PC-3 (cell line): ENCODE measurements around the gene SDK2. TPM values are rescaled to one million over a fixed set of nuclear protein-coding genes. Genes with fewer than 3 reads are reported as not detected.

ENCODE experiments used
- ATAC-seq: fragments of 200-7000 bp; cut with Tn5 transposase; 2 replicates; pipeline ENCODE4 v1.9.1; 2020; ENCODE audit warnings: mild to moderate bottlenecking, moderate library complexity
- BruUV-seq: library from RNA; stranded (reverse); fragments of 400-500 nt; replicated peaks from 2 replicates; lab custom pipeline; 2021; lab: Mats Ljungman, UMichigan
- CTCF ChIA-PET: fragments of 300-600 bp; sonication (Branson Sonifier 250); formaldehyde crosslinking; loops from one replicate; lab custom pipeline; 2022; ENCODE audit warnings: antibody characterized with exemption; lab: Charles Lee
- POLR2A ChIA-PET: fragments of 300-600 bp; sonication (Branson Sonifier 250); formaldehyde crosslinking; loops from one replicate; lab custom pipeline; 2022; ENCODE audit warnings: antibody characterized with exemption; ENCODE audit not compliant: unreplicated experiment; lab: Charles Lee
- DNase-seq: peaks from one replicate; pipeline ENCODE4 v3.0.0-alpha.2; 2015
- H2AFZ ChIP-seq: fragments of 300-600 bp; sonication (generic); 2 replicates; pipeline ENCODE4 v1.6.0; 2016; ENCODE audit warnings: antibody characterized with exemption, low read length
- H3F3A ChIP-seq: fragments of 300-600 bp; sonication (generic); one replicate; pipeline ENCODE4 v1.6.0; 2017; ENCODE audit warnings: antibody characterized with exemption, low read length, control low read depth, mild to moderate bottlenecking; ENCODE audit not compliant: unreplicated experiment
- H3K27ac ChIP-seq: fragments of 300-600 bp; sonication (generic); 2 replicates; pipeline ENCODE4 v1.5.1; 2016; ENCODE audit warnings: mild to moderate bottlenecking, low read length
- H3K27me3 ChIP-seq: fragments of 300-600 bp; sonication (generic); 2 replicates; pipeline ENCODE4 v1.6.1; 2016; ENCODE audit warnings: low read length, mixed read lengths
- H3K36me3 ChIP-seq: fragments of 300-600 bp; sonication (generic); 2 replicates; pipeline ENCODE4 v1.6.1; 2016; ENCODE audit warnings: low read depth, mixed run types, low read length, mixed read lengths
- H3K4me1 ChIP-seq: fragments of 300-600 bp; sonication (generic); 2 replicates; pipeline ENCODE4 v1.5.1; 2016; ENCODE audit warnings: low read length; ENCODE audit not compliant: insufficient read depth
- H3K4me2 ChIP-seq: fragments of 300-600 bp; sonication (generic); 2 replicates; pipeline ENCODE4 v1.6.0; 2016; ENCODE audit warnings: low read length
- H3K4me3 ChIP-seq: fragments of 300-600 bp; sonication (generic); 2 replicates; pipeline ENCODE4 v1.5.1; 2016; ENCODE audit warnings: mild to moderate bottlenecking, low read length, mixed read lengths
- H3K79me2 ChIP-seq: fragments of 300-600 bp; sonication (generic); 2 replicates; pipeline ENCODE4 v1.6.1; 2017; ENCODE audit warnings: low read length, mixed read lengths
- H3K9ac ChIP-seq: fragments of 300-600 bp; sonication (generic); 2 replicates; pipeline ENCODE4 v1.6.0; 2016; ENCODE audit warnings: mild to moderate bottlenecking, low read length
- H3K9me2 ChIP-seq: fragments of 300-600 bp; sonication (generic); replicated peaks from 2 replicates; pipeline ENCODE4 v1.6.1; 2016; ENCODE audit warnings: mixed run types, low read length, mixed read lengths
- H3K9me3 ChIP-seq: fragments of 300-600 bp; sonication (generic); 2 replicates; pipeline ENCODE4 v1.6.1; 2016; ENCODE audit warnings: low read length, mixed read lengths
- H4K20me1 ChIP-seq: fragments of 300-600 bp; sonication (generic); 2 replicates; pipeline ENCODE4 v1.6.1; 2016; ENCODE audit warnings: low read length, mixed read lengths
- CTCF ChIP-seq: fragments of 300-600 bp; sonication (generic); conservative IDR thresholded peaks from 2 replicates; pipeline ENCODE4 v1.5.1; 2017; ENCODE audit warnings: antibody characterized with exemption, low read depth, mild to moderate bottlenecking, low read length
- EZH2 ChIP-seq: fragments of 300-600 bp; sonication (generic); IDR thresholded peaks from one replicate; pipeline ENCODE4 v1.6.1; 2017; ENCODE audit warnings: antibody characterized with exemption, mild to moderate bottlenecking, low read length; ENCODE audit not compliant: unreplicated experiment
- EZH2phosphoT487 ChIP-seq: fragments of 300-600 bp; sonication (generic); IDR thresholded peaks from 2 replicates; pipeline ENCODE4 v1.6.1; 2018; ENCODE audit warnings: mild to moderate bottlenecking, antibody characterized with exemption, low read length, borderline replicate concordance
- intact Hi-C: fragments of 100-400 bp; cut with micrococcal nuclease; formaldehyde crosslinking; loops from 2 replicates; pipeline ENCODE4 v1.9.0; 2023
- total RNA-seq: library from RNA; depleted of rRNA; stranded (reverse); fragments of >200 nt; gene quantifications from 2 replicates; pipeline ENCODE4 v1.2.3, GENCODE V29; 2014

SDK2 gene
- total RNA-seq, 1 experiment from 2014 or later, result 0.07 TPM

- TF ChIP-seq EZH2, result no peak
- TF ChIP-seq EZH2phosphoT487, result no peak
- no peak for TF ChIP-seq CTCF
- no peaks in the 10 kb centered on the region for H3K9me2 ChIP-seq
- ChIA-PET POLR2A (no interaction called here), CTCF (no interaction called here)
- H3K9ac ChIP-seq, result no peak overlapping the region
- no peaks in the 10 kb centered on the region for H3K9me3 ChIP-seq
- peaks cover 14% of the 10 kb centered on the region for H3K4me1 ChIP-seq
- no TSS peak for BruUV-seq
- no peaks in the 10 kb centered on the region for H3K27me3 ChIP-seq
- H3K79me2 ChIP-seq, result no peaks in the 10 kb centered on the region
- no peak overlapping the region for H3K4me2 ChIP-seq
- H3K27ac ChIP-seq, result no peak overlapping the region
- ATAC-seq (no peak), DNase-seq (no peak)
- H3K4me3 ChIP-seq, result no peak overlapping the region
- H3F3A ChIP-seq, result peaks cover under 1% of the 10 kb centered on the region
- no peaks in the 10 kb centered on the region for H3K36me3 ChIP-seq
- intact Hi-C loops, result no loop called here
- H2AFZ ChIP-seq, result no peak overlapping the region
- H4K20me1 ChIP-seq, result no peaks in the 10 kb centered on the region
Measured at GRCh38 chr17:73346501-73347162, 297.6 kb downstream of the SDK2 start.

- DNase-seq, result no peak
- ChIA-PET CTCF (no interaction called here), POLR2A (no interaction called here)
Measured at GRCh38 chr17:73343739-73344454, 300.3 kb downstream of the SDK2 start.

More at GRCh38 chr17:73343739-73344454, 300.3 kb downstream of the SDK2 start:
- peaks cover 28% of the 10 kb centered on the region for H3K4me1 ChIP-seq
- no peaks in the 10 kb centered on the region for H3K36me3 ChIP-seq
- no peak overlapping the region for H3K4me2 ChIP-seq
- H3K9ac ChIP-seq, result no peak overlapping the region
- no peaks in the 10 kb centered on the region for H3K79me2 ChIP-seq
- no peaks in the 10 kb centered on the region for H3K9me3 ChIP-seq
- no peak overlapping the region for H3K27ac ChIP-seq
- no peak for TF ChIP-seq CTCF
- no peak for TF ChIP-seq EZH2phosphoT487
- TF ChIP-seq EZH2, result no peak
- H2AFZ ChIP-seq, result no peak overlapping the region
- no peak for ATAC-seq
- BruUV-seq, result no TSS peak
- no peak overlapping the region for H3K4me3 ChIP-seq
- intact Hi-C loops, result no loop called here
- no peaks in the 10 kb centered on the region for H3K27me3 ChIP-seq
- H4K20me1 ChIP-seq, result no peaks in the 10 kb centered on the region
- H3K9me2 ChIP-seq, result no peaks in the 10 kb centered on the region
- peaks cover 4% of the 10 kb centered on the region for H3F3A ChIP-seq
